Measurements from ENCODE around the gene TACC3.

DNA sequence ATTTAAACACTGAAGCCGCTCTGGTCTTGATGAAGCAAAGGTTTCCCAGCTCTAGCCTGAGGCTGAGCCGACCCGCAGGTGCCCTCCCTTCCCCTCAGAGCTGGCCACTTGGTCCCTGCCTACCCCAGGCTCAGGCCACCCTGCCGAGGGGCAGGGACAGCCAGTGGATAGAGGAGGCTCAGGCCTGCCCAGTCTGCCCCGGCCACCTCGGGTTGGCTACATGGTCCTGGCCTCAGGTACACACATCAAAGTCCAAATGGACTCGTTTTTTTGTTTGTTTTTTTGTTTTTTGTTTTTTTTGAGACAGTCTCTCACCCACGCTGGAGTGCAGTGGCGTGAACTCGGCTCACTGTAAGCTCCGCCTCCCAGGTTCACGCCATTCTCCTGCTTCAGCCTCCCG, 23.8 kb downstream of the TACC3 start:
- TF ChIP-seq NR1H2 (CRISPR knock-in tag; IDR thresholded peaks at IDR 0.05) (no peak), CBFB (CRISPR knock-in tag; IDR thresholded peaks at IDR 0.05; ENCODE audit: low read depth) (no peak), RELA (CRISPR knock-in tag; IDR thresholded peaks at IDR 0.05; ENCODE audit: borderline replicate concordance) (no peak), ETV6 (CRISPR knock-in tag; IDR thresholded peaks at IDR 0.05) (no peak), JAZF1 (CRISPR knock-in tag; IDR thresholded peaks at IDR 0.05) (no peak), JUN (CRISPR knock-in tag; IDR thresholded peaks at IDR 0.05) (no peak), ZNF121 (CRISPR knock-in tag; IDR thresholded peaks at IDR 0.05) (no peak), SP1 (CRISPR knock-in tag; conservative IDR thresholded peaks at IDR 0.05) (no peak), CREB1 (CRISPR knock-in tag; IDR thresholded peaks at IDR 0.05) (no peak)
- TF ChIP-seq, protein P1, sequence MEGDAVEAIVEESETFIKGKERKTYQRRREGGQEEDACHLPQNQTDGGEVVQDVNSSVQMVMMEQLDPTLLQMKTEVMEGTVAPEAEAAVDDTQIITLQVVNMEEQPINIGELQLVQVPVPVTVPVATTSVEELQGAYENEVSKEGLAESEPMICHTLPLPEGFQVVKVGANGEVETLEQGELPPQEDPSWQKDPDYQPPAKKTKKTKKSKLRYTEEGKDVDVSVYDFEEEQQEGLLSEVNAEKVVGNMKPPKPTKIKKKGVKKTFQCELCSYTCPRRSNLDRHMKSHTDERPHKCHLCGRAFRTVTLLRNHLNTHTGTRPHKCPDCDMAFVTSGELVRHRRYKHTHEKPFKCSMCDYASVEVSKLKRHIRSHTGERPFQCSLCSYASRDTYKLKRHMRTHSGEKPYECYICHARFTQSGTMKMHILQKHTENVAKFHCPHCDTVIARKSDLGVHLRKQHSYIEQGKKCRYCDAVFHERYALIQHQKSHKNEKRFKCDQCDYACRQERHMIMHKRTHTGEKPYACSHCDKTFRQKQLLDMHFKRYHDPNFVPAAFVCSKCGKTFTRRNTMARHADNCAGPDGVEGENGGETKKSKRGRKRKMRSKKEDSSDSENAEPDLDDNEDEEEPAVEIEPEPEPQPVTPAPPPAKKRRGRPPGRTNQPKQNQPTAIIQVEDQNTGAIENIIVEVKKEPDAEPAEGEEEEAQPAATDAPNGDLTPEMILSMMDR (IDR thresholded peaks at IDR 0.05), result no peak
- TF ChIP-seq, protein P2, sequence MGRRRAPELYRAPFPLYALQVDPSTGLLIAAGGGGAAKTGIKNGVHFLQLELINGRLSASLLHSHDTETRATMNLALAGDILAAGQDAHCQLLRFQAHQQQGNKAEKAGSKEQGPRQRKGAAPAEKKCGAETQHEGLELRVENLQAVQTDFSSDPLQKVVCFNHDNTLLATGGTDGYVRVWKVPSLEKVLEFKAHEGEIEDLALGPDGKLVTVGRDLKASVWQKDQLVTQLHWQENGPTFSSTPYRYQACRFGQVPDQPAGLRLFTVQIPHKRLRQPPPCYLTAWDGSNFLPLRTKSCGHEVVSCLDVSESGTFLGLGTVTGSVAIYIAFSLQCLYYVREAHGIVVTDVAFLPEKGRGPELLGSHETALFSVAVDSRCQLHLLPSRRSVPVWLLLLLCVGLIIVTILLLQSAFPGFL (CRISPR knock-in tag; IDR thresholded peaks at IDR 0.05; ENCODE audit: borderline replicate concordance), result no peak
- TF ChIP-seq, protein P3, sequence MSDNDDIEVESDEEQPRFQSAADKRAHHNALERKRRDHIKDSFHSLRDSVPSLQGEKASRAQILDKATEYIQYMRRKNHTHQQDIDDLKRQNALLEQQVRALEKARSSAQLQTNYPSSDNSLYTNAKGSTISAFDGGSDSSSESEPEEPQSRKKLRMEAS (CRISPR knock-in tag; IDR thresholded peaks at IDR 0.05), result no peak
- TF ChIP-seq, protein P4, sequence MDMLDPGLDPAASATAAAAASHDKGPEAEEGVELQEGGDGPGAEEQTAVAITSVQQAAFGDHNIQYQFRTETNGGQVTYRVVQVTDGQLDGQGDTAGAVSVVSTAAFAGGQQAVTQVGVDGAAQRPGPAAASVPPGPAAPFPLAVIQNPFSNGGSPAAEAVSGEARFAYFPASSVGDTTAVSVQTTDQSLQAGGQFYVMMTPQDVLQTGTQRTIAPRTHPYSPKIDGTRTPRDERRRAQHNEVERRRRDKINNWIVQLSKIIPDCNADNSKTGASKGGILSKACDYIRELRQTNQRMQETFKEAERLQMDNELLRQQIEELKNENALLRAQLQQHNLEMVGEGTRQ (CRISPR knock-in tag; IDR thresholded peaks at IDR 0.05), result no peak
- TF ChIP-seq, protein P5, sequence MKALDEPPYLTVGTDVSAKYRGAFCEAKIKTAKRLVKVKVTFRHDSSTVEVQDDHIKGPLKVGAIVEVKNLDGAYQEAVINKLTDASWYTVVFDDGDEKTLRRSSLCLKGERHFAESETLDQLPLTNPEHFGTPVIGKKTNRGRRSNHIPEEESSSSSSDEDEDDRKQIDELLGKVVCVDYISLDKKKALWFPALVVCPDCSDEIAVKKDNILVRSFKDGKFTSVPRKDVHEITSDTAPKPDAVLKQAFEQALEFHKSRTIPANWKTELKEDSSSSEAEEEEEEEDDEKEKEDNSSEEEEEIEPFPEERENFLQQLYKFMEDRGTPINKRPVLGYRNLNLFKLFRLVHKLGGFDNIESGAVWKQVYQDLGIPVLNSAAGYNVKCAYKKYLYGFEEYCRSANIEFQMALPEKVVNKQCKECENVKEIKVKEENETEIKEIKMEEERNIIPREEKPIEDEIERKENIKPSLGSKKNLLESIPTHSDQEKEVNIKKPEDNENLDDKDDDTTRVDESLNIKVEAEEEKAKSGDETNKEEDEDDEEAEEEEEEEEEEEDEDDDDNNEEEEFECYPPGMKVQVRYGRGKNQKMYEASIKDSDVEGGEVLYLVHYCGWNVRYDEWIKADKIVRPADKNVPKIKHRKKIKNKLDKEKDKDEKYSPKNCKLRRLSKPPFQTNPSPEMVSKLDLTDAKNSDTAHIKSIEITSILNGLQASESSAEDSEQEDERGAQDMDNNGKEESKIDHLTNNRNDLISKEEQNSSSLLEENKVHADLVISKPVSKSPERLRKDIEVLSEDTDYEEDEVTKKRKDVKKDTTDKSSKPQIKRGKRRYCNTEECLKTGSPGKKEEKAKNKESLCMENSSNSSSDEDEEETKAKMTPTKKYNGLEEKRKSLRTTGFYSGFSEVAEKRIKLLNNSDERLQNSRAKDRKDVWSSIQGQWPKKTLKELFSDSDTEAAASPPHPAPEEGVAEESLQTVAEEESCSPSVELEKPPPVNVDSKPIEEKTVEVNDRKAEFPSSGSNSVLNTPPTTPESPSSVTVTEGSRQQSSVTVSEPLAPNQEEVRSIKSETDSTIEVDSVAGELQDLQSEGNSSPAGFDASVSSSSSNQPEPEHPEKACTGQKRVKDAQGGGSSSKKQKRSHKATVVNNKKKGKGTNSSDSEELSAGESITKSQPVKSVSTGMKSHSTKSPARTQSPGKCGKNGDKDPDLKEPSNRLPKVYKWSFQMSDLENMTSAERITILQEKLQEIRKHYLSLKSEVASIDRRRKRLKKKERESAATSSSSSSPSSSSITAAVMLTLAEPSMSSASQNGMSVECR (CRISPR knock-in tag; IDR thresholded peaks at IDR 0.05; ENCODE audit: borderline replicate concordance), result no peak

Data from WTC11 (cell line).